NCI-H1092 (cell line): ENCODE data around the gene RGMA.

ENCODE experiments used
- DNase-seq: peaks from one replicate; lab custom pipeline; 2025; lab: John Stamatoyannopoulos, UW

Gene RGMA

DNA sequence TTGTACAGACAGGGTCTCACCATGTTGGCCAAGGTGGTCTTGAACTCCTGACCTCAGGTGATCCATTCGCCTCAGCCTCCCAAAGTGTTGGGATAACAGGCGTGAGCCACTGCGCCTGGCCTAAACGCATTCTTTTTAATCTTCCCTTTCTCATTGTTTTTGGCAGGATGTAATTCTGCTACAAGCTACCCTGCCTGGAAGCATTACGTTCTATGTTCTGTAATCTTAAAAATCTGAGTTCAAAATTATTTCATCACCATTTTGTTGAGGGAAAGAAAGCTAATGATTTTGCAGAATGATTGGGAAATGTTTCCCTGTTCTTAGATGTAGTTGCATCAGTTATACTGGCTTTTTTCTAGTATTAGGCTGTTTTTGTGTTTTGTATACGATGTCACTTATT is 71.5 kb downstream of the RGMA start:
- DNase-seq, result no peak

DNA sequence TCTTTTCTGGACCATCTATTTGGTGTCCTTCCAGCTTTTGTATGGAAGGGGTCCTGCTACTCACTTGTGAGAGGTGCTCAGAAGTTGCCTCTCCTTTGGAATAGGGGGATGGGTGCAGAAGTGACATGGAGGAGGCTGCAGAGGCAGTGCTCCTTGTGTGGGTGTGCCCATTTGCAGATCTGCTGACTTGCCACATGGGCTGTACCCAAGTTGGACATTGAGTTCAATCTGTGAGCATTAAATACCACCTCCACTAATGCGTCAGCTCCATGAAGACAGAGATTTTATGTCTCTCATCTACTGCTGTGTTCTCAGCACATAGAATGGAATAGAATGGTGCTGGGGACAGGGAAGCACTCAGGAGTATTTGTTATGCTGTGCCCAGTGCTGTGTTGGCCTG is 76.2 kb downstream of the RGMA start:
- no peak for DNase-seq

DNA sequence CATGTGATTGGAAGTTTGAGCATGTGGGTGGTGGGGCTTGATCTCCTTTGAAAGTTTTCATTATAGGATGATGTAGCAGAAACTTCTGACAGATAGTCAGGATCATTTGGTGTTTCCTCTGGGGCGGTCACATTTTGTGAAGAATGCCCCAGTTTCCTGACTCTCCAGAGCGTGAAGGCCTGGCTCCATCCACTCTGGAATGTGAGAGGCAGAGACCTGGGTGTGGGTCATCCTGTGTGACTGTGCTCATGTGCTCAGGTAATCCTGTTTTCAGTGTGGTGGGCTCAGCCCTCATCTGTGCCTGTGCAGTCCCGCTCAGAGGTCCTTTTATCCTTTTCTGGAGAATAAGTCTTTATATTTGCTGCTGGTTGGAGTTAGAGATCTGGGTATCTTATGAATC is 81.0 kb downstream of the RGMA start:
- no peak for DNase-seq

DNA sequence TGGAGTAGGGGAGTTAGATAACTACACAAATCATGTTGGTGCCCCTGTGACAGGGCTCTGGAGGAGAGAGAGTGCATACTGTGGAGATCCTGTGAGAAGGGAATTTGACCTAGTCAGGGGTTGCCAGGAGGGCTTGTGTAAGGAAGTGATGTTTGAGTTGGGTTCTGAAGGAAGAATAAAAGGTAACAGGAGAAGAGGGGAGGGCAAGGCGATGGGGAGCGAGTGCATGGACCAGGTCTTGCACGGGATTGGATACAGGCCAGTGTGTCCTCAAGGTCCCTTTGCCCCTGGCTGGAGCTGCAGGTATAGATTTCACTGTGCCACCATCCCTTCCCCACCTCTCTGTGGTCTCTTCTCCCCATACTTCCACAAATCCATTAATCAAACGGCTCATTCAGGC is 83.9 kb downstream of the RGMA start:
- no peak for DNase-seq

DNA sequence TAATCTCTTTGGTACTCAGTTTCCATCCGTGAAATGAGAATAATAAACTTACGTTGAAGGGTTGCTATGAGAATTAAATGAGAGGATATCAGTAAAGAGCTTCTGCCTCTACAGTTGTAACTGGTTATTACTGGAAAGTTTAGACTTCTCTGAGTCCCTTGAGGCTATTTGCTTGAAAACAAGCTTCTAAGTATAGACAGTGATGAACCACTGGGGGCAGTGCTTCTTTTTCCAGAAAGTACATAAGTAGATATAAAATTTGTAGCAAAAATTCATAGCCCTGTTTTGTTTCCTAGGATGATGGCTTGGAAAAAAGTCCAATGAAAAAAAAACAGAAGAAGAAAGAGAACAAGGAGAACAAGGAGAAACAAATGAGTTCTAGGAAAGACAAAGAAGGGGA is 87.1 kb downstream of the RGMA start:
- DNase-seq, result no peak

DNA sequence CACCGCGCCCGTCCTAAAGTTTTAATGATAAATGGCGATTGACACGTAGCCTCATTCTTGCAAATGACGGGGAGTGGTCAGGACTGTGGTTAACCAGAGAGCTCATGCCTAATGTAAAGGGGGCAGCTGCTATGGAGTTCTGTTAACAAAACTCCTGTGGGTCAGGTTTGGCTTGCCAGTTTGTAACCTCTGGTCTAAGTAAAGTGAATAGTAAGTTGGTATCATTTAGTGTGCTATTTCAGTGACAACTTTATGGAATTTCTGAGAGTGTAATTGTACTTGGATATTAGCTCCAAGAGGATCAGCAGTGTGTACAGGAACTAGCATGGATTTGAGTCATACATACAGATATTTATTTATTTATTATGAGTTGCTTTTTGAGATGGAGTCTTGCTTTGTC is 87.9 kb downstream of the RGMA start:
- no peak for DNase-seq

DNA sequence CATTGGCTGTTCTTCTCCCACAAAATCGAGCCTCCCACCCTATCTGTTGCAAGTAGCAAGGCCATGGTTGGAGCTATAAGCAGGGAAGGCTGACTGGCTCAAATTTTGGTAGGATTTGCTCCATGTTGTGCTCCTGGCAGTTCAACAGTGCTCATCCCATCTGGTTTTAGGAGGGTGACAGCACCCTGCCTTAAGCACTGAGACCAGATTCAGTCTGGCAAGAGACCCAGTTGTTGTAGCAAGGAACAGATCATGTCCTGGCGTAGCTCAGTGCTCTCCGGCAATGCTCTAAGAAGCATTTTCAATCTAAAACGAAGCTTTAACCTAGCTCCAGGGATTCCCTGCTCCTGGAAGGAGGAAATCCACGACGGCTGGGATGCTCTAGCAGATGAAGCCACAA is 91.2 kb downstream of the RGMA start:
- DNase-seq, result no peak

DNA sequence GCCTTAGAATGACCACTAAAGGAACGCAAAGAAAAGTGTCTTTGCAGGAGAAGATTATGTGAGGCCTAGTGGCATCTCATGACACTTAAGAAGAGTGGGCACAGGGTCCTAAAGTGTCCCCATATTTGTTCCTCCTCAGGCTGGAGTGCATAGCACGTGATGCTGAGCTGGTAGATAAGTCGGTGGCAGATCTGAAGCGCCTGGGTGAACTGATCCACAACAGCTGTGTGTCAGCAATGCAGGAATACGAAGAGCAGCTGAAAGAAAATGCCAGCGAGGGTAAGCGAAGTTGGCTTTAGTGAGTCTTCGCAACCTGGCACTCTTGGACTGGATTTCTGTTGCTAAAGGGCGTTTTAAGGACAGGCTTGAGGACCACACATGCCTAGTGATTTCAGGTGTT is 96.3 kb downstream of the RGMA start:
- DNase-seq, result no peak

DNA sequence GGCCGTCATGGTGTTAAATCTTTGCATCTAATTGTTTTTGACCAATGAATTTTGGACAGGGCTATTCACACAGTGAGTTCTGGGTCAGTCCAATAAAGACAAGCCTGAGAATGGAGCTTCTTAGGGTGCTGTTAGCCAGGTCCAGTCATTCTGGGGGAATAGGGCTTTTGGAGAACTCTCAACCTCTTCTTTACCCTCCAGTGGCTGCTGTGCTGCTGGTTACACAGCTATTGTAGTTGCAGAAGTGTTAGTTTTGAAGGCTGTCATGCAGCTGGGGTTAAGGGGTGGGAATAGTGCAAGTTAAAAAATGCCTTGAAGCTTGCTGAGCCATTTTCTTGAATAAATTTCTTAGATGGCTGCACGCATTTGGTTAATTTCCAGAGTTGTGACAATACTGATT is 99.0 kb downstream of the RGMA start:
- DNase-seq, result no peak

DNA sequence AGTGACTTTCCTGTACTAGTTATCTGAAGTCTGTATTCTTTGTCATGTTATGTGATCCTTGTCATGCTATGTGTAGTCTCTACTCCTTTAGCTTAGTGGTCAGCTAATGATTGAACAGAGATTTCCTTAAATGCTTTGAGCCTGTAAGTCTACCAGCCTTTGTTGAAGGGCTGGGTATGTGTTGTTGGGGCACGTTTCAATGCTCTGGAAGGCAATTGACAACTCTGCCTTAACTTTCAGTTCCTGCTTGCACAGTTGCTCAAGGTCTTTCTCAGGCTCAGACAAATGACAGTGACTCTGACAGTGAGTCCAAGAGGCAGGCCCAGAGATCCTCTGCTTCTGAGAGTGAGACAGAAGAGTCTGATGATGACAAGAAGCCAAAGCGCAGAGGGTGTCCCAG is 99.5 kb downstream of the RGMA start:
- no peak for DNase-seq
